Measurements from ENCODE around the gene MR1. TPM values are rescaled to one million over a fixed set of nuclear protein-coding genes. Genes with fewer than 3 reads are reported as not detected.

The MR1 gene
- total and polyA plus RNA-seq, 11 donors, result 0.65 to 21.0 (median 3.5) TPM

- Histone ChIP-seq H3K9me3 (no peaks in the 10 kb centered on the region), H3K36me3 (peaks cover 0 to 15% (median 4%) of the 10 kb centered on the region in 9 donors), H3K4me3 (peak overlapping the region; percentile 65 to 95 (median 88)), H3K4me1 (peaks cover 17 to 74% (median 57%) of the 10 kb centered on the region in 12 donors), H3K27me3 (no peaks in the 10 kb centered on the region), H3K27ac (peak overlapping the region in 11 of 12 donors; percentile 51 to 96 (median 93))
- ATAC-seq (no peak), DNase-seq (no peak)
- intact Hi-C loops (cut with DNase I), result loop anchor here in 3 of 10 donors (2.0 kb wide), 2 partner anchors 13 to 15 kb away; no protein-coding TSS in a partner anchor
- WGBS, 4 donors, result 45 to 55% (median 51%) methylated on average over 8 of the region's 8 CpGs
- no peak for TF ChIP-seq POLR2A (IDR thresholded peaks at IDR 0.05)
- TF ChIP-seq, protein P1, sequence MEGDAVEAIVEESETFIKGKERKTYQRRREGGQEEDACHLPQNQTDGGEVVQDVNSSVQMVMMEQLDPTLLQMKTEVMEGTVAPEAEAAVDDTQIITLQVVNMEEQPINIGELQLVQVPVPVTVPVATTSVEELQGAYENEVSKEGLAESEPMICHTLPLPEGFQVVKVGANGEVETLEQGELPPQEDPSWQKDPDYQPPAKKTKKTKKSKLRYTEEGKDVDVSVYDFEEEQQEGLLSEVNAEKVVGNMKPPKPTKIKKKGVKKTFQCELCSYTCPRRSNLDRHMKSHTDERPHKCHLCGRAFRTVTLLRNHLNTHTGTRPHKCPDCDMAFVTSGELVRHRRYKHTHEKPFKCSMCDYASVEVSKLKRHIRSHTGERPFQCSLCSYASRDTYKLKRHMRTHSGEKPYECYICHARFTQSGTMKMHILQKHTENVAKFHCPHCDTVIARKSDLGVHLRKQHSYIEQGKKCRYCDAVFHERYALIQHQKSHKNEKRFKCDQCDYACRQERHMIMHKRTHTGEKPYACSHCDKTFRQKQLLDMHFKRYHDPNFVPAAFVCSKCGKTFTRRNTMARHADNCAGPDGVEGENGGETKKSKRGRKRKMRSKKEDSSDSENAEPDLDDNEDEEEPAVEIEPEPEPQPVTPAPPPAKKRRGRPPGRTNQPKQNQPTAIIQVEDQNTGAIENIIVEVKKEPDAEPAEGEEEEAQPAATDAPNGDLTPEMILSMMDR (IDR thresholded peaks at IDR 0.05), result no peak
Measured at GRCh38 chr1:181091309-181092040, 57.7 kb downstream of the MR1 start.

DNA sequence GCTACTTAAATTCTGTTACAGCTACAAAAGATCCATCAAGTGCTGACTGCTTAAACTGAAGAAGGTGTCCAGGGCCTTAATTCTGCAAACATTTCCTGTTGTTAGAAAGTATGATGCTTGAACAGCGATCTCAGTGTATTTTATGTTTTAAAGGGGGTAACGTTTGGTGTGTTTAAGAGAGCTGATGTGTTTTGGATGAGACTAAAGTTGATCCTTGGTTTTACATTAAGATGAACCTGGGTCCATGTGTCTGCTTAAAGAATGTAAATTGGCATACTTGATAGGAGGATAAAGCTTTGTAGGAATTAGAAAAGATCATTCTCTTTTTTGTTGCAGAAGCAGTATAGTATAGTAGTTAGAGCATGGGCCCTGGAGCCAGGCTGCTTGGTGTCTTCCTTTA is 58.3 kb downstream of the MR1 start:
- DNase-seq (no peak), ATAC-seq (no peak)
- H3K27me3 ChIP-seq, result no peaks in the 10 kb centered on the region
- peaks cover 0 to 15% (median 4%) of the 10 kb centered on the region in 9 donors for H3K36me3 ChIP-seq
- H3K4me3 ChIP-seq, result peak overlapping the region in 10 of 12 donors; percentile 76 to 95 (median 88)
- peak overlapping the region in 6 of 12 donors; percentile 13 to 91 (median 69) for H3K27ac ChIP-seq
- H3K9me3 ChIP-seq, result no peaks in the 10 kb centered on the region
- H3K4me1 ChIP-seq, result peaks cover 17 to 74% (median 62%) of the 10 kb centered on the region in 12 donors
- TF ChIP-seq, protein P1 (IDR thresholded peaks at IDR 0.05), result no peak
- TF ChIP-seq POLR2A (IDR thresholded peaks at IDR 0.05), result no peak
- WGBS, 4 donors, result 39 to 55% (median 53%) methylated on average over 2 of the region's 2 CpGs
- intact Hi-C loops (cut with DNase I), result no loop called here

- no peak for ATAC-seq
- Histone ChIP-seq H3K4me1 (peaks cover 17 to 74% (median 64%) of the 10 kb centered on the region in 12 donors), H3K27ac (peak overlapping the region in 6 of 12 donors; percentile 1 to 87 (median 14)), H3K36me3 (peaks cover 0 to 15% (median 4%) of the 10 kb centered on the region in 9 donors), H3K4me3 (peak overlapping the region in 8 of 12 donors; percentile 8 to 95 (median 84)), H3K27me3 (no peaks in the 10 kb centered on the region), H3K9me3 (no peaks in the 10 kb centered on the region)
- WGBS, 4 donors, result 73 to 82% (median 76%) methylated on average over 4 of the region's 4 CpGs
- DNase-seq, result no peak
- intact Hi-C loops (cut with DNase I), result no loop called here
- TF ChIP-seq, protein P1 (IDR thresholded peaks at IDR 0.05), result no peak
- TF ChIP-seq POLR2A (IDR thresholded peaks at IDR 0.05), result no peak
Measured at GRCh38 chr1:181092883-181093458, 59.2 kb downstream of the MR1 start.

Measured in heart left ventricle (tissue), 16 donors.